NT2/D1 (cell line): ENCODE measurements around the gene OMP.

Experiments used
- YY1 ChIP-seq: IDR thresholded peaks from 2 replicates; pipeline ENCODE4 v1.6.1; 2011; ENCODE audit not compliant: insufficient read length, insufficient read depth
- ZNF274 ChIP-seq: IDR thresholded peaks from 2 replicates; pipeline ENCODE4 v1.6.1; 2011; ENCODE audit warnings: mild to moderate bottlenecking, low read depth, low read length

DNA sequence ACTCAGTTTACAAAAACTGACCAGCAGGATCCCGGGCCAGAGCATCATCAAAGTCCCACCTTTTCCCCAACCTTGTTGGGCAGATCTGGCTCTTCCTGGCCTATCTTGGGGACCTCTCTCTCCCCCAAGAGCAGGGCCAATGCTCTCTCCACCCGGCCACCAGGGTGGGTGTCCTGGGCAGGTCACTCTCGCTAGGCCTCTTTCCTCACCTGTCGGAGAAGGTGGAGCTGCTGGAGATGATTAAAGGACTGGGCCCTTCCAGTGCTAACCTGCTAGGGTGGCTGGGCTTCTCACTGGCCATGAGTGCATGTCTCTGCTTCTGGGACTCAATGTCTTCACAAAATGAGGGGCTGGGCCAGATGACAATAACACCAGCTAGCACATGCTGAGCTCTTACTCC lies 38.8 kb upstream of the OMP start:
- TF ChIP-seq ZNF274 = no peak
- TF ChIP-seq YY1 = no peak
